Spleen (tissue), 7 donors: Measurements from ENCODE around the gene PDLIM4.

ENCODE experiments used
- POLR2A ChIP-seq, 3 donors: fragments of 450-650 bp; IDR thresholded peaks; one replicate each; pipeline ENCODE4 v1.5.1; 2017; ENCODE audit warnings: antibody characterized with exemption in 3 of 3, mild to moderate bottlenecking in 1 of 3
- TF ChIP-seq, protein P1 (sequence below), 11 experiments: fragments of 200-600 bp in 7 of 11; fragments of 450-650 bp in 4 of 11; sonication (generic) in 4 of 11; IDR thresholded peaks in 8 of 11; conservative IDR thresholded peaks in 3 of 11; 1 replicate in 7 of 11; 2 replicates in 4 of 11; pipeline versions ENCODE4 v1.4.0 to v1.8.0; 2016 to 2021; ENCODE audit warnings: antibody characterized with exemption in 11 of 11, inconsistent platforms in 4 of 11, mild to moderate bottlenecking in 1 of 11
- donor health status: DM: no; HTN: no; CAD: no; lungs with moderate emphysema.
- donor health status: DM: no; HTN: no; CAD: no.
- donor health status: DM: no; HTN: no; CAD: no.

DNA sequence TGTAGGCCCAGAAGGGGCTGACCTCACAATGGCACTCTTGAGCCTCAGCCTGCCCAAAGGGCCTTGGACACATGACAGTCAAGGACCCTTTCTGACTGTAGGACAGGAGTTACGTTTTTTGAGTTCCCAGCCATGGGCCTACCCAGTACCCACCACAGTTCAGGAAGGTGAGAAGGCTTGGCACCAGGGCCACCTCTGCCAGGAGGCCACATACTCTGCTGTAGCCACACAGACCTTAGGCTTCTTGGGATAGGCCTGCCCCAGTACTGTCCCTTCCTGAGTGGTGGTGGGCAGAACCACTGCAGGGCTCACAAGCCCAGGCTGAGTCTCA, 12.8 kb downstream of the PDLIM4 start:
- TF ChIP-seq, protein P1, sequence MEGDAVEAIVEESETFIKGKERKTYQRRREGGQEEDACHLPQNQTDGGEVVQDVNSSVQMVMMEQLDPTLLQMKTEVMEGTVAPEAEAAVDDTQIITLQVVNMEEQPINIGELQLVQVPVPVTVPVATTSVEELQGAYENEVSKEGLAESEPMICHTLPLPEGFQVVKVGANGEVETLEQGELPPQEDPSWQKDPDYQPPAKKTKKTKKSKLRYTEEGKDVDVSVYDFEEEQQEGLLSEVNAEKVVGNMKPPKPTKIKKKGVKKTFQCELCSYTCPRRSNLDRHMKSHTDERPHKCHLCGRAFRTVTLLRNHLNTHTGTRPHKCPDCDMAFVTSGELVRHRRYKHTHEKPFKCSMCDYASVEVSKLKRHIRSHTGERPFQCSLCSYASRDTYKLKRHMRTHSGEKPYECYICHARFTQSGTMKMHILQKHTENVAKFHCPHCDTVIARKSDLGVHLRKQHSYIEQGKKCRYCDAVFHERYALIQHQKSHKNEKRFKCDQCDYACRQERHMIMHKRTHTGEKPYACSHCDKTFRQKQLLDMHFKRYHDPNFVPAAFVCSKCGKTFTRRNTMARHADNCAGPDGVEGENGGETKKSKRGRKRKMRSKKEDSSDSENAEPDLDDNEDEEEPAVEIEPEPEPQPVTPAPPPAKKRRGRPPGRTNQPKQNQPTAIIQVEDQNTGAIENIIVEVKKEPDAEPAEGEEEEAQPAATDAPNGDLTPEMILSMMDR (IDR thresholded peaks at IDR 0.05 in 8 of 11, conservative IDR thresholded peaks at IDR 0.05 in 3 of 11) = no peak
- TF ChIP-seq POLR2A (IDR thresholded peaks at IDR 0.05) = no peak
